ENCODE data around the gene TMEM109.

TMEM109 gene

DNA sequence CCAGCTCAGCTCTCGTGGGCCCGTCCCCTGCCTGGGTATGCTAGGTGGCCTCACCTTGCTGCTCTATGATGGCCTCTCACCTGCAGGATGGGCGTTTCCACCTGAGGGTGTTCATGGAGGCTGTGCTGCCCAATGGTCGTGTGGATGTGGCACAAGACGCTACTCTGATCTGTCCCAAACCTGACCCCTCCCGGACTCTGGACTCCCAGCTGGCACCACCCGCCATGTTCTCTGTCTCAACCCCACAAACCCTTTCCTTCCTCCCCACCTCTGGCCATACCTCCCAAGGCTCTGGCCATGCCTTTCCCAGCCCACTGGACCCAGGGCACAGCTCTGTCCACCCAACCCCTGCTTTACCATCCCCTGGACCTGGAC is 44.5 kb upstream of the TMEM109 start:
- H3K4me3 ChIP-seq (ENCODE audit: low read depth, low read length) = no peak overlapping the region
- TF ChIP-seq, protein P1, sequence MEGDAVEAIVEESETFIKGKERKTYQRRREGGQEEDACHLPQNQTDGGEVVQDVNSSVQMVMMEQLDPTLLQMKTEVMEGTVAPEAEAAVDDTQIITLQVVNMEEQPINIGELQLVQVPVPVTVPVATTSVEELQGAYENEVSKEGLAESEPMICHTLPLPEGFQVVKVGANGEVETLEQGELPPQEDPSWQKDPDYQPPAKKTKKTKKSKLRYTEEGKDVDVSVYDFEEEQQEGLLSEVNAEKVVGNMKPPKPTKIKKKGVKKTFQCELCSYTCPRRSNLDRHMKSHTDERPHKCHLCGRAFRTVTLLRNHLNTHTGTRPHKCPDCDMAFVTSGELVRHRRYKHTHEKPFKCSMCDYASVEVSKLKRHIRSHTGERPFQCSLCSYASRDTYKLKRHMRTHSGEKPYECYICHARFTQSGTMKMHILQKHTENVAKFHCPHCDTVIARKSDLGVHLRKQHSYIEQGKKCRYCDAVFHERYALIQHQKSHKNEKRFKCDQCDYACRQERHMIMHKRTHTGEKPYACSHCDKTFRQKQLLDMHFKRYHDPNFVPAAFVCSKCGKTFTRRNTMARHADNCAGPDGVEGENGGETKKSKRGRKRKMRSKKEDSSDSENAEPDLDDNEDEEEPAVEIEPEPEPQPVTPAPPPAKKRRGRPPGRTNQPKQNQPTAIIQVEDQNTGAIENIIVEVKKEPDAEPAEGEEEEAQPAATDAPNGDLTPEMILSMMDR (IDR thresholded peaks at IDR 0.05; ENCODE audit: borderline replicate concordance, insufficient read depth, low read depth, low read length) = no peak

DNA sequence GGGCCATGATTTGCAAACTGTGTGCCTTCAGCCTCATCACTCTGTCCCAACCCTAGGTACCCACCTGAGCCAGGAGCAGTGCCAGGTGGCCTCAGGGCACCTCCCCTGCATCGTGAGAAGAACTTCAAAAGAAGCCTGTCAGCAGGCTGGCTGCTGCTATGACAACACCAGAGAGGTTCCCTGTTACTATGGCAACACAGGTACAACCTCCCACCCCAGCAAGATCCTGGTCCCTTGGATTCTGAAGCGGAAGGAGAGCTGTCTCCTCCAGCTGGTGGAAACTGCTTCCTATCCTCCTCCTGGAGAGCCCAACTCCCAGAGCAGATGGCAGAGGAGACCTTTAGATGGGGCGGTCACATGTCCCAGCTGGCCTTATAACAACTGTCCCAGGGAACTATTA is 43.7 kb upstream of the TMEM109 start:
- TF ChIP-seq, protein P1 (IDR thresholded peaks at IDR 0.05; ENCODE audit: borderline replicate concordance, insufficient read depth, low read depth, low read length) = no peak
- H3K4me3 ChIP-seq (ENCODE audit: low read depth, low read length) = no peak overlapping the region

DNA sequence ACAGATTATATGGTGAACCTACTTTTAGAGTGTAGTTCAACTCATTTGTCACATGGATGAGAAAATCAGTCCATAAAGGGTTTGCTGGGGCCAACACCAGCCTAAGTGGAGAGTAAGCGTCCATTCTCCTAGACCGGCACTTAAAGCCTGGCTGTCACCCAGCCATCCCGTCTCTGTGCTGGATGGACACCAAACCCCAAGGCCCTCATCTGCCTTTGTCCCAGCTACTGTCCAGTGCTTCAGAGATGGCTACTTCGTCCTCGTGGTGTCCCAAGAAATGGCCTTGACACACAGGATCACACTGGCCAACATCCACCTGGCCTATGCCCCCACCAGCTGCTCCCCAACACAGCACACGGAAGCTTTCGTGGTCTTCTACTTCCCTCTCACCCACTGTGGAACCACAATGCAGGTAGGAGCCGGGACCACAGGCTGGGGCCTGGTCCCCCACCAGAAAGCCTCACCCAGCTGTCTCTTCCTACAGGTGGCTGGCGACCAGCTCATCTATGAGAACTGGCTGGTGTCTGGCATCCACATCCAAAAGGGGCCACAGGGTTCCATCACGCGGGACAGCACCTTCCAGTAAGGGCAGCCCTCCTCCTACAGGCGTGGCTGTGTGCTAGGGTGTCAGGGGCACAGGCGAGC is 43.1 kb upstream of the TMEM109 start:
- TF ChIP-seq, protein P1 (IDR thresholded peaks at IDR 0.05; ENCODE audit: borderline replicate concordance, insufficient read depth, low read depth, low read length) = no peak
- no peak overlapping the region for H3K4me3 ChIP-seq (ENCODE audit: low read depth, low read length)

DNA sequence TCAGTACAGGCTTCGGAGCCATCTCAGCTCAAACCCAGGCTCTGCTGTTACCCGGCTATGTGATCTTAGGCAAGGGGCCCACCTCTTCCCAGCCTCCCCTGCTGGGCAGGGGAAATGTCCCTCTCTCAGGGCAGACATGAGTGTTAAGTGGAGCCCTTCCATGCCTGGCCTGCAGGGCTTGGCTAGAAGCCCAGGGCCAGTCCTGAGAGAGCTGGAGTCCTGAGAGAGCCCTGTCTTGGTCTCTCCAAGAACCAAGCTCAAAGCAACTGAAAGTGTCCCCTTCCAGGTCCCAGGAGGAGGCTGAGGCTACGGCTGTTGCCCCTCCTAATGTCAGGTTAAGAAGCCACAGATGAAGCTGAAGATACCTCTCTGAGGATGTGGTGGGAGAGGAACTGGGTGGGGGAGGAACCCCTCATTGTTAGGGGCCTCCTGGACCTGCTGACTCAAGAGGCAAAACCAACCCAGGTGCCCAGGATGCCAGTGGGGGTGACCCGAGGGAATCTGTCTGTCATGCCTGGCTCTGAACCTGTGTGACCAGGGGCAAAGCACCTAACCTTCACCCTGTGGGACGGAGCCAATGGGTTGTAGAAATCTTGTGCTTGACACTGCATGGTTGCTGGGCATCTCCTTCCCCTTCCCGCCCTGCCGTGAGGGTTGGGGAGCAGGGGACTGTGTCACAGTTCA is 42.4 kb upstream of the TMEM109 start:
- H3K4me3 ChIP-seq (ENCODE audit: low read depth, low read length) = no peak overlapping the region
- TF ChIP-seq, protein P1 (IDR thresholded peaks at IDR 0.05; ENCODE audit: borderline replicate concordance, insufficient read depth, low read depth, low read length) = no peak

DNA sequence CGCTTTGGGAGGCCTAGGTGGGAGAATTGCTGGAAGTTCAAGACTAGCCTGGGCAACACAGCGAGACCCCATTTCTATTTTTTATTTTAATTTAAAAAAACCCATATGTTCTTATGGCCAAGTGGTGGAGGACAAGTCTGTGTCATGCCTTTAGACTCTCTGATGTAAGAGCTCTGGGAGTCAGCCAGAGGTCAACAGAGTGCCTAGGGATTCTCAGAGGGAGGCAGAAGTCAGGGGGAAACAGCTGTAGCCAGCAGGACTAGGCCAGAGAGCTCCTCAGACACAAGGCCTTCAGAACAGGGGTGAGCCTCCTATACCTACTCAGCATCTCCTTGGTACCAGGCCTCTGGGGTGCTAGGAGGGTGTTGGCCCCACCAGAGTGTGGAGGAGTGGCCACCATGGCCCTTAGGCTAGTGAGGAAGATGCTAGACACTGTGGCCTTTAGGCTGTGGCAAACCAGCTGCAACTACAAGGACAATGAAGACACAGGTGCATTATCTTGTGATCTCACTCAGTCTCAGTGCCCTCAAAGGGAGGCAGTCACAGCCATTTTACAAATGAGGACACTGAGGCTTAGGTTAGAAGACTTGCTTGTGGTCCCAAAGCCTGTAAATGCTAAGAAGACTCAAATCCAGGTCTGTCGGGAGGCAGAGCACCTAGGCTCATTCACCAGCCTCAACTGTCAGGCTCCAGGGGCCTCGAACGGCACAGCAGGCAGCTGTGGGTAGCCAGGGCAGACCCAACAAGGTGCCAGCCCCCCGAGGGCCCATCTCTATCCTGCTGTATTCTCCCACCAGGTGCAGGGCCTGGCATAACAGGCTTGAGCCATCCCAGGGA is 41.6 kb upstream of the TMEM109 start:
- TF ChIP-seq, protein P1 (IDR thresholded peaks at IDR 0.05; ENCODE audit: borderline replicate concordance, insufficient read depth, low read depth, low read length) = no peak
- H3K4me3 ChIP-seq (ENCODE audit: low read depth, low read length) = no peak overlapping the region

DNA sequence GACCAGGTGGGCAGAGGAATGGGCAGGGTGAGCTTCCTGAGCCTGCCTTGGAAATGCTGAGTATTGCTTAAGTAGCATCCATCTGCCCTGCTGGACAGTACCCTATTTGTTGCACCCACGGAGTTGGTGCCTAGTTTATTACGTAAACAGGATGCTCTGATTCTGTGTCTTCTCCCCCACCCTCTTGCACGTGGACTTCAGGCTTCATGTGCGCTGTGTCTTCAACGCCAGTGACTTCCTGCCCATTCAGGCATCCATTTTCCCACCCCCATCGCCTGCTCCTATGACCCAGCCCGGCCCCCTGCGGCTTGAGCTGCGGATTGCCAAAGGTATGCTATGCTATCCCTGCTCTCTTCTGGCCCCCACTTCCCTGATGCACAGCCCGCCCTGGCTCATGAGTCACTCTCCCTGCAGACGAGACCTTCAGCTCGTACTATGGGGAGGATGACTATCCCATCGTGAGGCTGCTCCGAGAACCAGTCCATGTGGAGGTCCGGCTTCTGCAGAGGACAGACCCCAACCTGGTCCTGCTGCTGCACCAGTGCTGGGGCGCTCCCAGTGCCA is 40.9 kb upstream of the TMEM109 start:
- TF ChIP-seq, protein P1 (IDR thresholded peaks at IDR 0.05; ENCODE audit: borderline replicate concordance, insufficient read depth, low read depth, low read length) = no peak
- no peak overlapping the region for H3K4me3 ChIP-seq (ENCODE audit: low read depth, low read length)
